Activated CD4-positive, alpha-beta T cell treated with anti-CD3 and anti-CD28 coated beads for 48 hours (primary cell): Measurements from ENCODE around the gene SNAP29.
A peak's percentile ranks its signal among the peaks of the same experiment; 100 is the strongest.
"Not testable (repeated sequence)": the region's sequence is repeated elsewhere in the genome, so short reads cannot be mapped to it uniquely, and the experiment has no call there.

Experiments
- DNase-seq: peaks from one replicate; pipeline ENCODE4 v3.0.0-alpha.2; 2020

SNAP29 gene

DNA sequence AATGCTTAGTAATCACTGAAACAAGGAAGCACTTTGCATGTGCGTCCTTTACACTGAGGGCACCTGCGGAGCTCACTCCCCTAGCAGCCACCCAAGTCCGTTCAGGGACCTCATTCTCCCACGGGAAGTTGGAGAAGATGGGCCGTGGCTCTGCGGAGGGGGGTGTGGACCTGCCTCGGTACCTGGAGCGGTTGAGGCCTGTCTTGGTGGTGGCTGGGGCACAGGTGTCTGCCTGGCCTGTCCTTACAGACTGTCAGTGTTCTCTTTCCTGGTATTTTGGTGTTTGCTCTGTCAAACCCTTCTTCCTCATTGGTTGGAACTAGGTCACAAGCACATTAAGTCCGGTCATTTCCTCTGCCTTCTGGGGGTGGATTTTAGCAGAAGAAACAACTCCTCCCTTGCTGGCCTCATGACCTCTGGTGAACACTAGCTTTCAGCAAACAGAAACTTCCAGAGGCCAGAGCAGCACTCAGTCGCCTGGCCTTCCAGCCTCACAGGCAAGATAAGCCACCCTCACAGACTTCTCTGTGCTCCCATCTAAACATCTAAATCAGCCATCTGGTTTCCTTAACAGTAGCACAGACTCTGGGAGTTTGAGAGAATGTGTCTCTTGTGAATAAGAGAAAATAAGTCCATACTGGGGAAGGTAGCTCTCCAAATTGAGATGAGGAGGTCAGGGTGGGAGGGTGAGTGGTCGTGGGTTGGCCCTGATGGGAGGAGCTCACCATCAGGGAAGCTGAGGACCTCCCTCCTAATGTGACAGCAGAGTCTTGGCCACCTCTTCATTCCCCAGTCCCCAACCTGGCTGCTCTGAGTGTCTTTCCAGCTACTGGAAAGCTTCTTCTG lies 8.6 kb downstream of the SNAP29 start:
- DNase-seq = no peak

DNA sequence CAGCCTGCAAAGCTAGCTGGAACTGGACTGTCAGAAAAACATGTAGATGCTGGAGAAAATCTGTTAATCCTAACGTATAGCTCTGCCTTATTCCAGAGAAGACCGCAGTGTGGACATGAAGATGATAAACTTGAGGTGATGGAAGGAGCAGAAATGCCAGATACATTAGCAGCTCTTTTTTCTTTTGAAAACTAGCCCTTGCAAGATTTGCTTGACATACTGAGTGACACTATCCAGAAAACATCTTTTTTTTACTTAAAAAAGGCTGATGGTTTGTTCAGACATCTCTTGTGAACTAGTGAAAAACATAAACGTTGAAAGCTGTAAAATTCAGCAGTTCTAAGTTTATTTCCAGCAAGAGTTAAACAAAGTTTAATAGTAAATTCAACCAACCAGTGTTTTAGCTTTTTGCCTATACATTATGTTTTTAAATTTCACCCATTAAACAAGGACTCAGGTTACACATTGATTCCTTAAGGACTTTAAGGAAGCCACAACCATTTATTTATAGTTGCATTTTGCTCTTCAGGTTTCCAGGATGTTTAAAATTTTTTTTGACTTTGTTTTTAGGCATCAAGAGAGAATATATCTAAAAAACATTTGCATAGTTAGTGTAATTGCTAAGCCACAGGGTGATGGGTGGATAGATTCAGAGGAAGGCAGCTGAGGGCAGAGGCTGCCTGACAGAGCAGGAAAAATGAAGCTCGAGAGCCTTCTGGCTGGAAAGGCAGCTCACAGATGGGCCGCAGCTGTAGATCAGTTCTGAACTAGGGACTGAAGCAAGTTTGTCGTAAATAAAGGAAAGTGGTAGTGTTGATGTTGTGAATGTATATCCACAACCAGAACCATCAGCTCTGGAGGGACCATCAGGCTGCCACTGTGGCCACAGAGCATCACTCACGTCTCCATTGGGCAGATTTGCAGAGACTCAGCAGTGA lies 9.5 kb downstream of the SNAP29 start:
- DNase-seq = no peak

DNA sequence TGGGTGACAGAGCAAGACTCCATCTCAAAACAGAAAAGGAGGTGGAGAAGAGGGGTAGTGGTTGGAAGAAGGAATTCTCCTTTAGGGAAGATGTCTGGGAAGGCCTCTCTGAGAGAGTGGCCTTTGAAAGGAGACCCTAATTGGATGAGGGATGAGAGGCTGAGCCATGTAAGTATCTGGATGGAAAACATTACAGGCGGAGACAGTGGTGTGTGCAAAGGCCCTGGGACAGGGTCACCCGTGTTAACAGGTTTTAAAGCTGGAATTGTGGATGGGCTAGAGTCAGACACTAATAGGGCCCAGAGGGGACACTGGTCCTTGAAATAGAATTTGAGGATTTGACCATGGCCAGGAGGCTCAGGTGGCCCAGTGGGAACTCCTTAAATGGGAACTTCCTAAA lies 10.4 kb downstream of the SNAP29 start:
- DNase-seq = no peak

DNA sequence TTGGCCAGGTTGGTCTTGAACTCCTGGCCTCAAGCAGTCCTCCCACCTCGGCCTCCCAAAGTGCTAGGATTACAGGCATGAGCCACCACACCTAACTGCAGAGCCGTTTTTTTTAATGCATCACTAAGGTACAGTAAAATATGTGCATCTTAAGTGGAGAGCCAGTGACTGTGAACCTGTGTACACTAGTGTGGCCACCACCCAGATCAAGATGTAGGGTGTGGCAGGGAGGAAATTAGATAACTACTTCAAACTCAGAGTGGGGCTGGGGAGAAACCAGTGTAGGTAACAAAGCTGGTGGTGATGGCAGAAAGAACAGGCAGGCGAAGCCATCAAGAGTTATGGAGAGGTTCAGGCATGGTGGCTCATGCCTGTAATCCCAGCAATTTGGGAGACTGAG lies 14.4 kb downstream of the SNAP29 start:
- DNase-seq = no peak

DNA sequence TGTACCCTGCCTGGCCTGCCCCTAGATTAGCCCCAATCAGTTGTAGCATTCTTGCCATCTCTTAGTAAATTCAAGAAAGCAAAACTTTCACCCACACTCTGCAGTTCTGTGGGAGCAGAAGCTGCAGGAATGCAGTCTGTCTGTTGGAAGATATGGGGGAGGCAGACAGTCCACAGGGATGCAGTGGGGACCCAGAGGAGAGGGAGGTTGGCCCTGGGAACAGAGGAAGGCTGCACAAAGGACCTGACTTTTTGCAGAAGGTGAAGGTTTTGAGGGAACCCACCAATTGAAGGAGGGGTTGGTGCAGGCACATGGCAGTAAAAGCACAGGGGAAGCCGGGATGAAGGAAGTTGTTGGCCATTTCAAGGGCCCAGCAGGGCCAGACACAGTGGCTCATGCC lies 16.5 kb downstream of the SNAP29 start:
- no peak for DNase-seq

DNA sequence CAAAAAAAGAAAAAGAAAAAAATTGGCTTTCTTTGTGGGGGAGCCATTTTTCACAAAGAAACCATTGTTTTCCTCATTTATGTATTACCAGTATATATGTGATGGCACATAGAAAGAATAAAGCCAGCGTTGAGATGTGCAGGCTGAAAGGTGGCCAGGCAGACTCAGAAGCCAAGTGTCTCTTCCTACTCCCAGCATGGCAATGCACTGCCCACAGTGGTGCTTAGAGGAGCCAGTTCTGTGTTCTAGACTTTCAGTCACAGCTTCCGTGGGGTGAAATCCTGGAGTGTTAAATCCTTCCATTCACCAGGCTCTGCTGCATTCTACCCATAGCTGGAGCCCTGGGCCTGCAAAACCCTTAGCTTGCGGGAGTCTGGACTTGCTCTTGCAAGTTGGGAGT lies 18.9 kb downstream of the SNAP29 start:
- DNase-seq = no peak

DNA sequence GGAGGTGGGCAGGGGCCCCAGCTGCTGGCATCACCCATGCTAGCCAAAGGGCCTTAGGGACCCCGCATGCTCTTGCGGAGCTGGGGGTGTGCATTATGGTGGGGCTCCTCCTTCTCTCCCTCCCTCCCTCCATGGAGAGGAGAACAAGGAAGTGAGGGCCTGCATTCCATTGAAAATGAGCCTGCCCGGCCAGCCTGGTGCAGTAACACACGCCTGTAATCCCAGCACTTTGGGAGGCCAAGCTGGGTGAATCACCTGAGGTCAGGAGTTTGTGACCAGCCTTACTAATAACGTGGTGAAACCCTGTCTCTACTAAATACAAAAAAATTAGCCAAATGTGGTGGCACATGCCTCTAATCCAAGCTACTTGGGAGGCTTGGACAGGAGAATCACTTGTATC lies 22.4 kb downstream of the SNAP29 start:
- no peak for DNase-seq

DNA sequence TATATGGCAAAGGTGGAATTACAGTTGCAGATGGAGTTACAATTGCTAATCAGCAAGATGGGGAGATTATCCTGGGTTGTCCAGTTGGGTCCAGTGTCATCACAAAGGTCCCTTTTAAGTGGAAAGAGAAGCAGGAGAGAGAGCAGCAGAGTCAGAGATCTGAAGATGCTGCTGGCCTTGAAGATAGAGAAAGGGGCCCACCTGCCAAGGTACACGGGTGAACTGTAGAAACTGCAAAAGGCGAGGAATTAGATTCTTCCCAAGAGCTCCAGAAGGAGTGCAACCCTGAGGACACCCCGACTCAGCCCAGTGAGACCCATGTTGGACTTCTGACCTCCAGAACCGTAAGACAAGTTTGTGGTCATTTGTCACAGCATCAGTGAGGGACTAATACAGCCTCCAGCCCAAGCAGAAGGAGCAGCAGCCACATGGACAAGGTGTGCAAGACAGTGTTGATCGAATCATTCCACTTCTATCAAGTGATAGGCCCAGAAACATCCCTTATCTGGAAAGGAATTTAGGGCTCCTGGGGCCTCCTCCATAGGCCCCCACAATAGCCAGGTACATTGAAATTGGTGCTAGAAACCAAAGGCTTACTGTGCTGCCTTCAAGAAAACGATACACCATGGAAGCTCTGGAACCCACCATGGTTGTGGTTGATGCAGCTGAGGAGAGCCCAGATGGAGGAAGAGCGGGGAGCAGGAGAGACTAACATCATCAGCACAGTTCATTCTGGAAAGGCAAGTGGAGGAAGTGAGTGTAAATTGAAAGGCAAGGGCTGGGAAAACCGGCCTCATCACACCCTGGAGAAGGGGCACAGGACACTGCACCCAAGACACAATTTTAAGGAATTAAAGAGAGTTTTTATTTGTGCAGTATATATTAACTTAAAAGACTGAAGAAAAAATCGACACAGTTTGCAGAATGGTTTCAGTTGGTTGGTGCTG lies 23.3 kb downstream of the SNAP29 start:
- no peak for DNase-seq

DNA sequence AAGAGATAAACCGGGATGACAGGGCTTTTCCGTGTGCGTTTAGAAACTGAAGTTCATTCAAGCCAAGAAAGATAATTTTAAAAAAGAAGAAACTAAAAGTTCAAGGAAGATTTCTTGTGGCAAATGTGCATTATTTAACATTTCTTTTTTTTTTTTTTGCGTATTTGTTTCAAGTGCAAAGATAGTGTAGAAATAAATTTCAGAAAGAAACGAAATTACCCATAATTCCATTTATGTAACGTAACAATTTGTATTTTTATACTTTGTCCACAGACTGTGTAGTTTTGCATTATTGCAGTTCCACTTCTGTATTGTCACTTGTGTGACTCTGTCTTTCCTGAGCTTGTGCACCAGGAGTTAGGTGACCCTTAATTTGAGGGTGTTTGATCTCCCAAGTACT lies 24.0 kb downstream of the SNAP29 start:
- no peak for DNase-seq

DNA sequence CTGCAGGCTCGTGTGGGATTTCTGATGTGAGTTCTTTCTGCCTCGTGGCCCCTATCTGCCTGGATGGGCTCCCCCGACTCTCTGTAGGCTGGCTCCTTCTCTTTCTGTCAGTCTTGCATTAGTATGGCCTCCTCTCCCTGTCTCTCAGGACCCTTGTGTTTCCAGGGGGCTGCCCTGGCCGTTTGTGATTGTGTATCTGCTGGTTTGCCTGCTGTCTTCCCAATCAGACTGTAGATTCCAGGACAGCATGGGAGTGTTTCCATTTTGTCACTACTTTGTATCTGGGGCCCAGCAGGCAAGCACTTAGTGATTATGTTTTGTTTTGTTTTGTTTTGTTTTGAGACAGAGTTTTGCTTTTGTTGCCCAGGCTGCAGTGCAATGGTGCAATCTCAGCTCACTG lies 25.6 kb downstream of the SNAP29 start:
- no peak for DNase-seq

DNA sequence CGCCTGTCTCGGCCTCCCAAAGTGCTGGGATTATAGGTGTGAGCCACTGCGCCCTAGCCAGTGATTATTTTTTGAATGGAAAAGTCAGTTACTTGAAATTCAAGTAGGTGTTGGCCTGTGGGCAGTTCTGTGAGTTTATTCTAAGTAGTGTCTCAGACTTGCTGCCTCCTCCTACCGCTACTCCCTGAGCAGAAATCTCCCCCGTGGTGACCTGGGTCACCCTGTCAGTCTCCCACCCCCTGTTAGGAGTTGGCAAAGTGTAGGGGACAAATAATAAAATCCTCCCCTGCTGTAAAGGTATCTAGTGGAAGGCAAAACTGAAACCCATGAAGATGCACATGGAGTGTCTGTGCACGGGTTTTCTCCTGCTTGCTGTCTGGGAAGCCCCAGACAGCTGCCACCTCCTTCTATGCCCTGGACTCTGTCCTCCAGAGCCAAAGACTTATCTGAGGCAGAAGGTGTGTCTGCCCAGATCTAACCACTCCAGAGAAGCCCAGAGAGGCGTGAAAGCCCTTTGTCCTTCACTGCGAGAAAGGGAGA lies 26.3 kb downstream of the SNAP29 start:
- DNase-seq = no peak

DNA sequence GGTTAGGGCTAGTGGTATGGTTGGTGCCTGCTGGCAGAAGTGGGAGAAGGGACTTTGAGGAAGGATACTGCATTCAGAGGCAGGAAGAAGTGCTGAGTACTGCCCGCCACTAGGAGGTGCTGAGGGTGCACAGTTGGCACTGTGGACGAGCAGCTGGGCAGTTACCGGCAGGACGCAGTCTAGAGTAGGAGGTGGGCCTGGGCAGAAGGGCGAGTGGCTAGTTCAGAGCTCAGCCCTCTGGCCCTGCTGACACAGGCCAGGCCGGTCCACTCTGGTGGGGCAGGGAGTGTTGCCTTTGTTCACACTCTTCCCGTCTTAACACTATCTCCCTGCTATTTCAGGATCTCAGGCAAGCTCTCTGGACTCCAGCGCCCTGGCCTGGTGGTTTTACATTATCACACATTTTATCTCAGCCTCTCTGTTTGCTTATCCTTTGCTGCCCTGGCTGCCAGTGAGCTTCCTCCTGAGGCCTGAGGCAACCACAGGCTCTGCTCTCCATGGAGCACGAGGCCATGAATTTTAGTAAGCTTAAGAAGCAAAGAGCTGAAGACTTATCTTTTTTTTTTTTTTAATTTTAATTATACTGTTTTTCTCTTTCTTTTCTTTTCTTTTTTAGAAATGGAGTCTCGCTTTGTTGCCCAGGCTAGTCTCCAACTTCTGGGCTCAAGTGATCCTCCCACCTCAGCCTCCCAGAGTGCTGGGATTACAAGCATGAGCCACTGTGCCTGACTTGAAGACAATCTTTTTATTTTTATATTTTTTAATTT lies 26.9 kb downstream of the SNAP29 start:
- peak; percentile 59 for DNase-seq

DNA sequence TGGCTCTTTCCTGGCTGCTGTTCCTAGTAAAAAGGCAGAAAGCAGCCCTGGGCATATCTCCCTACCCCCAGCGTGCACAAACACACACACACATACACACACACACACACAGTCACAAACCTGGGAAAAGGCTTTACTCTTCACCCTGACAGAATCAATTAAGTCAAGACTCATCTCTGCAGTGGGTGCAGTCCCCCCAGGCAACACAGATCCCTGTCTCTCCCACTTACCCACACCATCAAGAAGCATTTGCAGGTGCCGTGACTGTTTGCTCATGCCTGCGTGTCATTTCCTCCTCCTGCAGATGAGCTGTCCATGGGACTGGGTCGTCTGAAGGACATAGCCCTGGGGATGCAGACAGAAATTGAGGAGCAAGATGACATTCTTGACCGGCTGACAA lies 28.6 kb downstream of the SNAP29 start:
- DNase-seq = no peak

DNA sequence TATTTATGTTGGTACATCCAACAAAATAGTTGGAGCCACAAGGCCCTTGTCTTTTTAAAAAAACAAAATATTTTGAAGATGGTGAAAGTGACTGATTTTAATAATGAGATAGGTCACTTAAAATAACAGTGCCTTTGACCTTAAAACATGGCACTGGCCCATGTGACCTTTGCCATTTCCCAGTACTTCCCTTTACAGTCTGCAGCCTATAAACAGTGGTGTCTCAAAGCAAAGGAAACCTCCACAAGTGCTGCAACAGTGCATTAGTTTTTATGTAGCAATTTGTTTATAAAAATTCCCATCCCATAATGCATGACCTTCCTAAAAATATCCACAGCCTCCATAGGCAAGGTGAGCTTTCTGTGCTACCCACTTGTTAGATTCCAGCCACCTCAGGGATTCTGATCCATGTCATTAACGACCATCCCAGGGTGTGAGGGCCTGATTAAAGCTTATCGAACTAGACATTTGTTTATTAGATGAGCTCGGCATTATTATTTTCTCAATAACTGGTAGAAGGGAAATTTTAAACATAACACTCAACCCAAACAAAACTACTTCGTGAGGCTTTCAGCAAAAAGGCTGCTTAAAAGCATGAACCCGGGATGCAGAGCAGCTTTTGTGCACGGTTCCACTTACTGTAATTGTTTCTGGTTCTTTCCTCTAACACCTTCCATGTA lies 30.4 kb downstream of the SNAP29 start:
- no peak for DNase-seq

DNA sequence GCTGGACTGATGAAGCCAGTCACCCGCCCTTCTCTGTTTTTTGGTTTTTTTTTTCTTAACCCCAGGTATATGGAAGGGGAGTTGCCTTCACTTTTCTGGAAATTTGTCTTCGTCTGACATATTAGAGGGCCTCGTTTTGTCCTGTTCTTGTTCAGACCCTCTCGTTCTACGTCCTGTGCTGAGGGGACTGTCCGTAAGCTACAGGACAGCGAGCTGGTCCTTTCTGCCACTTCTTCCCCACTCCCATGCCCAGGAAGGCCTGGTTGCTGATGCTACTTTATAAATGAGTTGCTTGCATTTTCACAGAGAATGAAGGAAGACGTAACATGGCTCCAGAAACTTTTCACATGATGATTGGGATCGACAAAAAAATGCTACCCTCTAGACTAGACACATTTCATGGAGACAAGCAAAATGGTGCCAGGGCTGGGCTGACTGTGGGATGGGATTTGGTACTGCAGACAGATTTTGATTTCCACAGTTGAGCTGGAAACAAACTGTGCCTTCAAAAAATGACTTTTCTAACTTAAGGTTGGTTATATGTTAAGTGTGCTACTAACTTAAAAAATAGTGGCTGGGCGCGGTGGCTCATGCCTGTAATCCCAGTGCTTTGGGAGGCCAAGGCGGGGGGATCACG lies 31.2 kb downstream of the SNAP29 start:
- DNase-seq = no peak

DNA sequence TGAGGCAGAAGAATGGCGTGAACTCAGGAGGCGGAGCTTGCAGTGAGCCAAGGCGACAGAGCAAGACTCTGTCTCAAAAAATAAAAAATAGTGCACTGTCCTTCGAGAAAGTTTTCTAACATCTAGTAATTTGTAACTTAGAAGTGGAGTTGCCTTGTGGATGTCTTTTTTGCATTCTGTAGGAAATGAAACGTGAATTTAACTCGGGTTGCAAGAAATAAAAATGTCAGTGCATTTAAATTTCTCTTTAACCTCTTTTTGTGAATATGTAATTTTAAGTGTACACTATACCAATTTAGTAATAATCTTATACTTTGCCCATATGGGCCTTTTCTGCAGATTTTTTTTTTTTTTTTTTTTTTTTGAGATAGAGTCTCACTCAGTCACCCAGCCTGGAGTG lies 32.2 kb downstream of the SNAP29 start:
- no peak for DNase-seq

DNA sequence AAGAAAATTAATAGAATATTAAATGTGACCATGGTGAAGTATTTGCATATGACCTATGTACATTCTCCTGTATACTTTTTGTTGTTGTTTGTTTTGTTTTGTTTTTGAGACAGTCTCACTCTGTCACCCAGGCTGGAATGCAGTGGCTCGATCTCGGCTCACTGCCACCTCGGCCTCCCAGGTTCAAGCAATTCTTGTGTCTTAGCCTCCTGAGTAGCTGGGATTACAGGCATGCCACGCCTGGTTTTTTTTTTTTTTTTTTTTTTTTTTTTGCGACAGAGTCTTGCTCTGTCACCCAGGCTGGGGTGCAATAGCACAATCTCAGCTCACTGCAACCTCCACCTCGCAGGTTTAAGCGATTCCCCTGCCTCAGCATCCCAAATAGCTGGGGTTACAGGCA lies 38.9 kb downstream of the SNAP29 start:
- not testable (repeated sequence) for DNase-seq

DNA sequence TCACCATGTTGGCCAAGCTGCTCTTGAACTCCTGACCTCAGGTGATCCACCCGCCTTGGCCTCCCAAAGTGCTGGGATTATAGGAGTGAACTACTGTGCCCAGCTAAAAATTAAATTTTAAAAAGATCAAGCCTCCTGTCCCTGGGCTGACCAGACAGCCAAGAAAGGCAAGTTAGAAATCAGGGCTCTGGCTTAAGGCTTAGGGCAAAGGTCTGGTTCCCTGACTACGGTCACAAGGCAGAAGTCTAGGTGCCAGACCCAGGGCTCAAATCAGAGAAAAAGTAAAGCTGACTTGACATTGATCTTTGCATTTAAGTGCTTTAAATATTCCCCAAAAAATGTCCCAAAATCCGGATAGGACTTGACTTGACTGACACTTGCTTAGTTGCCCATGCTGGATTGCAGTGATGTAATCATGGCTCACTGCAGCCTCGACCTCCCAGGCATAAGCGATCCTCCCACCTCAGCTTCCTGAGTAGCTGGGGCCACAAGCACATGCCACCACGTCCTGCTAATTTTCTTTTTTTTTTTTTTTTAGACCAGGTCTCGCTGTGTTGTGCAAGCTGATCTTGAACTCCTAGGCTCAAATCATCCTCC lies 41.1 kb downstream of the SNAP29 start:
- DNase-seq = no peak

DNA sequence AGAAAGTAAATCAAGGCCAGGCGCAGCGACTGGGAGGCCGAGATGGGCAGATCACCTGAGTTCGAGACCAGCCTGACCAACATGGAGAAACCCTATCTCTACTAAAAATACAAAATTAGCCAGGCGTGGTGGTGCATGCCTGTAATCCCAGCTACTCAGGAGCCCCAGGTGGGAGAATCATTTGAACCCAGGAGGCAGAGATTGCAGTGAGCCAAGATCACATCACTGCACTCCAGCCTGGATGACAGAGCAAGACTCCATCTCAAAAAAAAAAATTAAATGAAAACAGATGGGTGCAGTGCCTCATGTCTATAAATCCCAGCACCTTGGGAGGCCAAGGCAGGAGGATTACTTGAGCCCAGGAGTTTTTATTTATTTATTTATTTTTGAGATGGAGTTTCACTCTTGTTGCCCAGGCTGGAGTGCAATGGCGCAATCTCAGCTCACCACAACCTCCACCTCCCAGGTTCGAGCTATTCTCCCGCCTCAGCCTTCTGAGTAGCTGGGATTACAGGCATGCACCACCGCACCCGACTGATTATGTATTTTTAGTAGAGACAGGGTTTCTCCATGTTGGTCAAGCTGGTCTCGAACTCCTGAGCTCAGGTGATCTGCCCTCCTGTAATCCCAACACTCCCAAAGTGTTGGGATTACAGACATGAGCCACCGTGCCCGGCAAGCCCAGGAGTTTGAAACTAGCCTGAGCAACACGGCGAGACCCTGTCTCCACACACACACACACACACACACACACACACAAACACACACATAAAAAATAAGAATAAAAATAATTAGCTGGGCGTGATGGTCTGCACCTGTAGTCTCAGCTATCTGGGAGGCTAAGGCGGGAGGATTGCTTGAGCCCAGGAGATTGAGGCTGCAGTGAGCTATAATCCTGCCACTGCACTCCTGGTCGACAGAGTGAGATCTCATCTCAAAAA lies 42.6 kb downstream of the SNAP29 start:
- not testable (repeated sequence) for DNase-seq
